HG03521 (cell line): ENCODE data around the gene AMIGO3.
"Not testable (repeated sequence)": the region's sequence is repeated elsewhere in the genome, so short reads cannot be mapped to it uniquely, and the experiment has no call there.

ENCODE experiments used
- ATAC-seq: cut with Tn5 transposase; IDR thresholded peaks from one replicate; pipeline ENCODE4 v1.9.1; 2021; ENCODE audit warnings: mild to moderate bottlenecking, moderate library complexity; ENCODE audit not compliant: unreplicated experiment

Gene AMIGO3

GRCh38 chr3:49719214-49719884 lies at the start of gene AMIGO3:
AMIGO3 (minus strand) TSS chr3:49719684; CDS start chr3:49719465, 219 bp downstream.
- peak; percentile 38 for ATAC-seq

GRCh38 chr3:49763981-49764380 lies 44.5 kb upstream of the AMIGO3 start:
- no peak for ATAC-seq

GRCh38 chr3:49761661-49762060 lies 42.2 kb upstream of the AMIGO3 start:
- no peak for ATAC-seq

GRCh38 chr3:49759226-49759625 lies 39.7 kb upstream of the AMIGO3 start:
- ATAC-seq, result no peak

- no peak for ATAC-seq
Observed at GRCh38 chr3:49757197-49757596, 37.7 kb upstream of the AMIGO3 start.

GRCh38 chr3:49756036-49756435 lies 36.6 kb upstream of the AMIGO3 start:
- no peak for ATAC-seq

- no peak for ATAC-seq
Observed at GRCh38 chr3:49754536-49754935, 35.1 kb upstream of the AMIGO3 start.

GRCh38 chr3:49751501-49751900 lies 32.0 kb upstream of the AMIGO3 start:
- no peak for ATAC-seq

GRCh38 chr3:49750056-49750455 lies 30.6 kb upstream of the AMIGO3 start:
- ATAC-seq, result no peak

GRCh38 chr3:49748874-49749273 lies 29.4 kb upstream of the AMIGO3 start:
- ATAC-seq, result not testable (repeated sequence)

- ATAC-seq, result no peak
Observed at GRCh38 chr3:49747792-49748480, 28.5 kb upstream of the AMIGO3 start.

- ATAC-seq, result no peak
Observed at GRCh38 chr3:49745986-49746385, 26.5 kb upstream of the AMIGO3 start.

GRCh38 chr3:49740427-49740826 lies 20.9 kb upstream of the AMIGO3 start:
- no peak for ATAC-seq

GRCh38 chr3:49738067-49738713 lies 18.7 kb upstream of the AMIGO3 start:
- ATAC-seq, result no peak

GRCh38 chr3:49734752-49735151 lies 15.3 kb upstream of the AMIGO3 start:
- ATAC-seq, result no peak

- no peak for ATAC-seq
Observed at GRCh38 chr3:49733551-49733950, 14.1 kb upstream of the AMIGO3 start.

GRCh38 chr3:49732597-49732996 lies 13.1 kb upstream of the AMIGO3 start:
- ATAC-seq, result no peak

GRCh38 chr3:49729966-49730609 lies 10.6 kb upstream of the AMIGO3 start:
- ATAC-seq, result no peak

GRCh38 chr3:49727924-49728361 lies 8.5 kb upstream of the AMIGO3 start:
- no peak for ATAC-seq

- no peak for ATAC-seq
Observed at GRCh38 chr3:49727154-49727923, 7.9 kb upstream of the AMIGO3 start.
